PC-3 (cell line): ENCODE data around the gene CCDC141.

ENCODE experiments used
- EZH2phosphoT487 ChIP-seq: fragments of 300-600 bp; sonication (generic); IDR thresholded peaks from 2 replicates; pipeline ENCODE4 v1.6.1; 2018; ENCODE audit warnings: mild to moderate bottlenecking, antibody characterized with exemption, low read length, borderline replicate concordance
- TF ChIP-seq, protein P1 (sequence below): fragments of 300-600 bp; sonication (generic); conservative IDR thresholded peaks from 2 replicates; pipeline ENCODE4 v1.5.1; 2017; ENCODE audit warnings: antibody characterized with exemption, low read depth, mild to moderate bottlenecking, low read length

DNA sequence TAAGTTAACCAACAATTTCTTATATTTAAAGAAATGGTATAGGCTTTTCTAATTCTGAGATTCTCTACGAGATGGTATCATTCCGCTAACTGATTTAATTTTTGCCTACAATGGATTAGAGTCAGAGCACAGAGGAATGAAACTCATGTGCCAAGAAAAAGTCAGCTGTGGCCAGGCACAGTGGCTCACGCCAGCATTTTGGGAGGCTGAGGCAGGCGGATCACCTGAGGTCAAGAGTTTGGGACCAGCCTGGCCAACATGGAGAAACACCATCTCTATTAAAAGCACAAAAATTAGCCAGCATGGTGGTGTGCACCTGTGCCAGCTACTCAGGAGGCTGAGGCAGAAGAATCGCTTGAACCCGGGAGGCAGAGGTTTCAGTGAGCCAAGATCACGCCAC is 225.8 kb downstream of the CCDC141 start:
- TF ChIP-seq, protein P1, sequence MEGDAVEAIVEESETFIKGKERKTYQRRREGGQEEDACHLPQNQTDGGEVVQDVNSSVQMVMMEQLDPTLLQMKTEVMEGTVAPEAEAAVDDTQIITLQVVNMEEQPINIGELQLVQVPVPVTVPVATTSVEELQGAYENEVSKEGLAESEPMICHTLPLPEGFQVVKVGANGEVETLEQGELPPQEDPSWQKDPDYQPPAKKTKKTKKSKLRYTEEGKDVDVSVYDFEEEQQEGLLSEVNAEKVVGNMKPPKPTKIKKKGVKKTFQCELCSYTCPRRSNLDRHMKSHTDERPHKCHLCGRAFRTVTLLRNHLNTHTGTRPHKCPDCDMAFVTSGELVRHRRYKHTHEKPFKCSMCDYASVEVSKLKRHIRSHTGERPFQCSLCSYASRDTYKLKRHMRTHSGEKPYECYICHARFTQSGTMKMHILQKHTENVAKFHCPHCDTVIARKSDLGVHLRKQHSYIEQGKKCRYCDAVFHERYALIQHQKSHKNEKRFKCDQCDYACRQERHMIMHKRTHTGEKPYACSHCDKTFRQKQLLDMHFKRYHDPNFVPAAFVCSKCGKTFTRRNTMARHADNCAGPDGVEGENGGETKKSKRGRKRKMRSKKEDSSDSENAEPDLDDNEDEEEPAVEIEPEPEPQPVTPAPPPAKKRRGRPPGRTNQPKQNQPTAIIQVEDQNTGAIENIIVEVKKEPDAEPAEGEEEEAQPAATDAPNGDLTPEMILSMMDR, result no peak
- TF ChIP-seq EZH2phosphoT487, result no peak
